HEK293 (cell line): ENCODE measurements around the gene NDUFS1.

ENCODE experiments used
- SALL2 ChIP-seq: fragments of 450-650 bp; formaldehyde crosslinking; IDR thresholded peaks from 2 replicates; pipeline ENCODE4 v1.5.0; 2017; ENCODE audit warnings: missing biosample characterization, mild to moderate bottlenecking, missing genetic modification characterization, borderline replicate concordance
- SCRT1 ChIP-seq: fragments of 450-650 bp; formaldehyde crosslinking; IDR thresholded peaks from 2 replicates; pipeline ENCODE4 v1.5.1; 2016; ENCODE audit warnings: missing biosample characterization, missing genetic modification characterization, borderline replicate concordance
- SP2 ChIP-seq: fragments of 450-650 bp; formaldehyde crosslinking; IDR thresholded peaks from 2 replicates; pipeline ENCODE4 v1.5.1; 2016; ENCODE audit warnings: missing biosample characterization, missing genetic modification characterization
- ZNF214 ChIP-seq: fragments of 450-650 bp; formaldehyde crosslinking; IDR thresholded peaks from 2 replicates; pipeline ENCODE4 v1.5.1; 2017; ENCODE audit warnings: missing biosample characterization, mild to moderate bottlenecking, missing genetic modification characterization, borderline replicate concordance
- ZNF274 ChIP-seq, 2 experiments: fragments of 200-500 bp in 1 of 2; fragments of 450-650 bp in 1 of 2; sonication (Bioruptor generic) in 1 of 2; formaldehyde crosslinking in 1 of 2; IDR thresholded peaks; 2 replicates each; pipeline versions ENCODE4 v1.5.1 to v1.6.1; 2014 to 2016; ENCODE audit warnings: borderline replicate concordance in 1 of 2, inconsistent platforms in 1 of 2, low read length in 1 of 2, missing biosample characterization in 1 of 2, missing genetic modification characterization in 1 of 2
- ZNF350 ChIP-seq: fragments of 450-650 bp; formaldehyde crosslinking; IDR thresholded peaks from 2 replicates; pipeline ENCODE4 v1.5.0; 2017; ENCODE audit warnings: missing biosample characterization, mild to moderate bottlenecking, missing genetic modification characterization
- ZNF48 ChIP-seq: fragments of 450-650 bp; formaldehyde crosslinking; IDR thresholded peaks from 2 replicates; pipeline ENCODE4 v1.5.1; 2016; ENCODE audit warnings: missing biosample characterization, missing genetic modification characterization
- ZNF561 ChIP-seq: fragments of 450-650 bp; IDR thresholded peaks from 2 replicates; pipeline ENCODE4 v1.5.1; 2018; ENCODE audit warnings: missing biosample characterization, missing genetic modification characterization, borderline replicate concordance
- ZNF610 ChIP-seq: fragments of 450-650 bp; formaldehyde crosslinking; IDR thresholded peaks from 2 replicates; pipeline ENCODE4 v1.5.1; 2016; ENCODE audit warnings: missing biosample characterization, missing genetic modification characterization, borderline replicate concordance
- ZNF660 ChIP-seq: fragments of 450-650 bp; IDR thresholded peaks from 2 replicates; pipeline ENCODE4 v1.5.1; 2018; ENCODE audit warnings: missing biosample characterization, mild to moderate bottlenecking, missing genetic modification characterization
- TF ChIP-seq, protein P1 (sequence below): fragments of 450-650 bp; formaldehyde crosslinking; IDR thresholded peaks from 2 replicates; pipeline ENCODE4 v1.5.1; 2016; ENCODE audit warnings: missing biosample characterization, missing genetic modification characterization

DNA sequence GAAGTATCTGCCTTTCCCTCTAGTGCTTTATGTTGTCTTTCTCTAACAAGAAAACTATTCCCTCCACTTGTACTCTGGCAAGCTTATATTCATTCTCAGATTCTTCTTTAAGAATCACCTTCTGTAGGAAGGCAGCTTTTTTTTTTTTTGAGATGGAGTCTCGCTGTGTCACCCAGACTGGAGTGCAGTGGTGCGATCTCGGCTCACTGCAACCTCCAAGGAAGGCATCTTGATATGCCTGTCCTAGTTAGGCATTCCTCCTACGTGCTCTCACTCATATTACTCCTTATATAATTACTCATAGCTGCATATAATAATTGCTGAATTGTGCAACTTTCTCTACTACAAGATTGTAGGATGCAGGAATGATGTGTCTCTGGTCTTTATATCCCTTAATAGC is 15.8 kb downstream of the NDUFS1 start:
- TF ChIP-seq, protein P1, sequence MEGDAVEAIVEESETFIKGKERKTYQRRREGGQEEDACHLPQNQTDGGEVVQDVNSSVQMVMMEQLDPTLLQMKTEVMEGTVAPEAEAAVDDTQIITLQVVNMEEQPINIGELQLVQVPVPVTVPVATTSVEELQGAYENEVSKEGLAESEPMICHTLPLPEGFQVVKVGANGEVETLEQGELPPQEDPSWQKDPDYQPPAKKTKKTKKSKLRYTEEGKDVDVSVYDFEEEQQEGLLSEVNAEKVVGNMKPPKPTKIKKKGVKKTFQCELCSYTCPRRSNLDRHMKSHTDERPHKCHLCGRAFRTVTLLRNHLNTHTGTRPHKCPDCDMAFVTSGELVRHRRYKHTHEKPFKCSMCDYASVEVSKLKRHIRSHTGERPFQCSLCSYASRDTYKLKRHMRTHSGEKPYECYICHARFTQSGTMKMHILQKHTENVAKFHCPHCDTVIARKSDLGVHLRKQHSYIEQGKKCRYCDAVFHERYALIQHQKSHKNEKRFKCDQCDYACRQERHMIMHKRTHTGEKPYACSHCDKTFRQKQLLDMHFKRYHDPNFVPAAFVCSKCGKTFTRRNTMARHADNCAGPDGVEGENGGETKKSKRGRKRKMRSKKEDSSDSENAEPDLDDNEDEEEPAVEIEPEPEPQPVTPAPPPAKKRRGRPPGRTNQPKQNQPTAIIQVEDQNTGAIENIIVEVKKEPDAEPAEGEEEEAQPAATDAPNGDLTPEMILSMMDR (tag by site-specific recombination): no peak
- no peak for TF ChIP-seq ZNF48 (tag by site-specific recombination)
- TF ChIP-seq ZNF214 (tag by site-specific recombination): no peak
- TF ChIP-seq ZNF274 (IDR thresholded peaks at IDR 0.05; ENCODE audit: low read length): no peak
- no peak for TF ChIP-seq ZNF274 (tag by site-specific recombination; IDR thresholded peaks at IDR 0.05; ENCODE audit: borderline replicate concordance)
- TF ChIP-seq ZNF350: no peak
- no peak for TF ChIP-seq ZNF561
- TF ChIP-seq SP2 (tag by site-specific recombination): no peak
- no peak for TF ChIP-seq ZNF610
- TF ChIP-seq ZNF660 (tag by site-specific recombination): no peak
- TF ChIP-seq SCRT1 (tag by site-specific recombination): no peak
- TF ChIP-seq SALL2 (tag by site-specific recombination): no peak
